ENCODE data around the gene TBC1D5.
A peak's percentile ranks its signal among the peaks of the same experiment; 100 is the strongest.

The TBC1D5 gene

DNA sequence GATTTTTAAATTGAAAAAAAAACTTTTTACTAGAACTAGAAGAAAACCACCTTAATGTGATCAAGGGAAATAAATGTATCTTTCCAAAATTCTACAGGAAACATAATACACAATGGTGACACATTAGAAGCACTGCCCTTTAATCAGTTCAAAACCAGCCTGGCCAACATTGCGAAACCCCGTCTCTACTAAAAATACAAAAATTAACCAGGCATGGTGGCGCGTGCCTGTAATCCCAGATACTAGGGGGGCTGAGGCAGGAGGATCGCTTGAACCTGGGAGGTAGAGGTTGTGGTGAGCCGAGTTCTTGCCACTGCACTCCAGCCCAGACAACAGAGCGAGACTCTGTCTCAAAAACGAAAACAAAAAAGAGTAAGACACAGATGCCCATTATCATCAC is 134.5 kb downstream of the TBC1D5 start:
- no peak overlapping the region for H3K4me3 ChIP-seq (ENCODE audit: low read length in 2 of 2)
- H3K4me1 ChIP-seq (ENCODE audit: control insufficient read depth in 2 of 2, insufficient read depth in 2 of 2, low read length in 2 of 2), result no peaks in the 10 kb centered on the region
- no peaks in the 10 kb centered on the region for H3K36me3 ChIP-seq (ENCODE audit: control insufficient read depth in 2 of 2, insufficient read depth in 2 of 2, low read length in 2 of 2)
- H3K27me3 ChIP-seq (ENCODE audit: control insufficient read depth in 2 of 2, insufficient read depth in 2 of 2, low read length in 2 of 2), result no peaks in the 10 kb centered on the region
- H3K9ac ChIP-seq (ENCODE audit: low read depth in 1 of 2, low read length in 2 of 2), result no peak overlapping the region
- no peak overlapping the region for H3K27ac ChIP-seq (ENCODE audit: low read depth in 2 of 2, low read length in 2 of 2)
- H3K9me3 ChIP-seq (ENCODE audit: control insufficient read depth in 2 of 2, low read length in 2 of 2), result no peaks in the 10 kb centered on the region

DNA sequence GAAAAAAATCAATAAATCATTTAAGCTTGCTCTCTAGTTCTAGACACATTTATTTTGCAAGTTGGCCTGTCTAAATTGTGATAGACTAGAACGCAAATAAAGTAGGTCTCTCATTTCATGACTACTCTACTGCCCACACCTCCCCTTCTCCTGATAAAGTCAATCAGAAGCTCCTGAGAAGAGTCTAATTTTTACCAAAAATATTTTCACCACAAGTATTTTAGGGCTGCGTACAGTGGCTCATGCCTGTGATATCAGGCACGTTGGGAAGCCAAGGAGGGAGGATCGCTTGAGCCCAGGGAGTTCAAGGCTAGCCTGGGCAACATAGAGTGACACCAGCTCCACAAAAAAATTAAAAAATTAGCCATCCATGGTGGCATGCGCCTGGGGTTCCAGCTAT is 136.5 kb downstream of the TBC1D5 start:
- H3K4me3 ChIP-seq (ENCODE audit: low read length in 2 of 2), result no peak overlapping the region
- no peak overlapping the region for H3K9ac ChIP-seq (ENCODE audit: low read depth in 1 of 2, low read length in 2 of 2)
- H3K27ac ChIP-seq (ENCODE audit: low read depth in 2 of 2, low read length in 2 of 2), result no peak overlapping the region
- H3K36me3 ChIP-seq (ENCODE audit: control insufficient read depth in 2 of 2, insufficient read depth in 2 of 2, low read length in 2 of 2), result no peaks in the 10 kb centered on the region
- H3K4me1 ChIP-seq (ENCODE audit: control insufficient read depth in 2 of 2, insufficient read depth in 2 of 2, low read length in 2 of 2), result no peaks in the 10 kb centered on the region
- H3K9me3 ChIP-seq (ENCODE audit: control insufficient read depth in 2 of 2, low read length in 2 of 2), result no peaks in the 10 kb centered on the region
- H3K27me3 ChIP-seq (ENCODE audit: control insufficient read depth in 2 of 2, insufficient read depth in 2 of 2, low read length in 2 of 2), result no peaks in the 10 kb centered on the region

DNA sequence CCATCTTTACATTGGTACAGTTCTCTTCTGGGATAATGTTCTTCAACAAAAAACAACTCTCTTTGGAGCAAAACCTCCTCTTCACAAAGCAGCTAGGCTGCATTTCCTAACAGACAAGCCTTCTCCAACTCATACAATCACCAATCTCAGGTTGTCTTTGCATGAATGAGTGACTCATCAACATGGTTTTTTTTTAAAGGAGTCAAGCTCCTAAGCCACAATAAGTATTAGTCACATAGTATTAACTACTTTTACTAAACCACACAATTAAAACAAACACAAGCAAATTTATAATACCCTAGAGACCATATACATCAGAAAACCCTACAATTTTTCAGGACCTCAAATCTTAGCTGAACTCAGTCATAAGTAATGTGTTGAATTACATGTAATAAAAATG is 137.4 kb downstream of the TBC1D5 start:
- Histone ChIP-seq H3K27me3 (ENCODE audit: control insufficient read depth in 2 of 2, insufficient read depth in 2 of 2, low read length in 2 of 2) (no peaks in the 10 kb centered on the region), H3K4me1 (ENCODE audit: control insufficient read depth in 2 of 2, insufficient read depth in 2 of 2, low read length in 2 of 2) (no peaks in the 10 kb centered on the region), H3K9ac (ENCODE audit: low read depth in 1 of 2, low read length in 2 of 2) (no peak overlapping the region), H3K27ac (ENCODE audit: low read depth in 2 of 2, low read length in 2 of 2) (no peak overlapping the region), H3K9me3 (ENCODE audit: control insufficient read depth in 2 of 2, low read length in 2 of 2) (no peaks in the 10 kb centered on the region), H3K36me3 (ENCODE audit: control insufficient read depth in 2 of 2, insufficient read depth in 2 of 2, low read length in 2 of 2) (no peaks in the 10 kb centered on the region), H3K4me3 (ENCODE audit: low read length in 2 of 2) (no peak overlapping the region)

DNA sequence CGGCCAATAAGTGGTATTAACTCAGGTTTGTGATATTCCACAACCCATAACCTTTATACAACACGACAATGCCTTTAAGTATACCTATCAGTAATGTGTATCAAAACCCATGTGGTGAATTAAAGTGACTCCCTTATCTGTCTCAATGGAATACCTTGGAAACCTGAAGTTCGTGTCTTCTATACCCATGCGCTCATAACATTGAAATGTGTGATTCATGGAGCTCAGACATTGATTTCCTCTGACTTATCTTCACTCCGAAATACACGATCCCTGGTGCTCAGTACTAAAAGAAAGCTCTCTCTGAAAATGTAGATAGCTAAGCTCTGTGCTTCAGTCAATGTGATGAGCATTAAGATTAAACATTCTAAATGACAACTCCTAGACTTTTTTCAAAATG is 140.3 kb downstream of the TBC1D5 start:
- Histone ChIP-seq H3K9ac (ENCODE audit: low read depth in 1 of 2, low read length in 2 of 2) (no peak overlapping the region), H3K4me3 (ENCODE audit: low read length in 2 of 2) (no peak overlapping the region), H3K9me3 (ENCODE audit: control insufficient read depth in 2 of 2, low read length in 2 of 2) (no peaks in the 10 kb centered on the region), H3K4me1 (ENCODE audit: control insufficient read depth in 2 of 2, insufficient read depth in 2 of 2, low read length in 2 of 2) (no peaks in the 10 kb centered on the region), H3K27me3 (ENCODE audit: control insufficient read depth in 2 of 2, insufficient read depth in 2 of 2, low read length in 2 of 2) (no peaks in the 10 kb centered on the region), H3K36me3 (ENCODE audit: control insufficient read depth in 2 of 2, insufficient read depth in 2 of 2, low read length in 2 of 2) (no peaks in the 10 kb centered on the region), H3K27ac (ENCODE audit: low read depth in 2 of 2, low read length in 2 of 2) (no peak overlapping the region)

DNA sequence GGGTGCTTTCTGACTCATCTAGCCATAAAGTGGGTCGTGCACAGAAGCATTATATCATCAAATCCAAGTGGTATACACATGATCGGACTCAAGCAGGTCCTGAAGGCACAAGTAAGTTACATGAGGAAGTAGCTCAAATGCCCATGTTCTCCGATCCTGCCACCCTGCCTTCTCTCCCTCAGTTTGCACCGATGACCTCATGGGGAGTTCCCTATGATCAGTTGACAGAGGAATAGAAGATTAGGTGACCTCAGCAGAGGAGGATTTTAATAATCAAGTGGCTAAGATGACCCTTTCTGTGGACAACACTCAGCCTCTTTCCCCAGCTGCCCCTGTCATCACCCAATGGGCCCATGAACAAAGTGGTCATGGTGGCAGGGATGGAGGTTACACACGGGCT is 149.5 kb downstream of the TBC1D5 start:
- no peaks in the 10 kb centered on the region for H3K27me3 ChIP-seq (ENCODE audit: control insufficient read depth in 2 of 2, insufficient read depth in 2 of 2, low read length in 2 of 2)
- no peaks in the 10 kb centered on the region for H3K36me3 ChIP-seq (ENCODE audit: control insufficient read depth in 2 of 2, insufficient read depth in 2 of 2, low read length in 2 of 2)
- no peak overlapping the region for H3K27ac ChIP-seq (ENCODE audit: low read depth in 2 of 2, low read length in 2 of 2)
- H3K4me1 ChIP-seq (ENCODE audit: control insufficient read depth in 2 of 2, insufficient read depth in 2 of 2, low read length in 2 of 2), result no peaks in the 10 kb centered on the region
- no peak overlapping the region for H3K4me3 ChIP-seq (ENCODE audit: low read length in 2 of 2)
- no peak overlapping the region for H3K9ac ChIP-seq (ENCODE audit: low read depth in 1 of 2, low read length in 2 of 2)
- H3K9me3 ChIP-seq (ENCODE audit: control insufficient read depth in 2 of 2, low read length in 2 of 2), result peaks cover 5 to 7% of the 10 kb centered on the region in 2 donors

DNA sequence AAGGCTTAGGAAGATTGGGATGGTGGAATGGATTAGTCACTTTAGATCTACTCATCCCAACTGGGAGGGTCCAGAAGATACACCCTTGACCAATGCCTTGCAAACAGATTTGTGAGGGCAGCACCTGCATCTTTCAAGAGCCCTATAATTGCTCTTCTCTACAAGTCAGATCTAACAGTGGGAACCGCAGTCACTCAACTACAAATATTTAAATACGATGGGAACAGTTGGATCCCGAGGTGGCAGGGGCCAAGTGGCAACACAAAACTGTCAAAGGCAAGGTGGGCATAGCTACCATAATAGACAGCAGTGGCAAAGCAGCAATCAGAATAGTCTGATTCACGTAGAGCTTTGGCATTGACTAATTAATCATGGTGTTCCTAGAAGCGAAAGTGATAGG is 152.0 kb downstream of the TBC1D5 start:
- Histone ChIP-seq H3K27ac (ENCODE audit: low read depth in 2 of 2, low read length in 2 of 2) (no peak overlapping the region), H3K9ac (ENCODE audit: low read depth in 1 of 2, low read length in 2 of 2) (no peak overlapping the region), H3K4me3 (ENCODE audit: low read length in 2 of 2) (no peak overlapping the region), H3K9me3 (ENCODE audit: control insufficient read depth in 2 of 2, low read length in 2 of 2) (peaks cover 5 to 7% of the 10 kb centered on the region in 2 donors), H3K27me3 (ENCODE audit: control insufficient read depth in 2 of 2, insufficient read depth in 2 of 2, low read length in 2 of 2) (no peaks in the 10 kb centered on the region), H3K36me3 (ENCODE audit: control insufficient read depth in 2 of 2, insufficient read depth in 2 of 2, low read length in 2 of 2) (no peaks in the 10 kb centered on the region), H3K4me1 (ENCODE audit: control insufficient read depth in 2 of 2, insufficient read depth in 2 of 2, low read length in 2 of 2) (no peaks in the 10 kb centered on the region)

DNA sequence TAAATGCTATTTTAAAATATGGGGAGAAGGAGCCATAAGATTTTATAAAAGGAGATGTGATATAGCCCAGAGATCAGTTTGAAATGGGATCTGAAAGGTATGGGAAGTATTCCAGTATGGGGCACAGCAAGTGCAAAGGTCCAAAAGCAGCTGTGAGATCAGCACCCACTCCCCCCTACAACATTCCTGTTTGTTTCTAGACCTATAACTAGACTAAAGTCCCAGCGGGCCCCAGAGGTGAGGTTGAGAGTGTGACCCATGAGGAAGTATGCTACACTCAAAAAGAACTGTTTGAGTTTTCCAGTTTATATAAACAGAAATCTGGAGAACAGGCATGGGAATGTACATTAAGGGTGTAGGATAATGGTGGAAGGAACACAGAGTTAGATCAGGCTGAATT is 152.5 kb downstream of the TBC1D5 start:
- Histone ChIP-seq H3K27ac (ENCODE audit: low read depth in 2 of 2, low read length in 2 of 2) (no peak overlapping the region), H3K9ac (ENCODE audit: low read depth in 1 of 2, low read length in 2 of 2) (no peak overlapping the region), H3K27me3 (ENCODE audit: control insufficient read depth in 2 of 2, insufficient read depth in 2 of 2, low read length in 2 of 2) (no peaks in the 10 kb centered on the region), H3K4me3 (ENCODE audit: low read length in 2 of 2) (no peak overlapping the region), H3K4me1 (ENCODE audit: control insufficient read depth in 2 of 2, insufficient read depth in 2 of 2, low read length in 2 of 2) (no peaks in the 10 kb centered on the region), H3K9me3 (ENCODE audit: control insufficient read depth in 2 of 2, low read length in 2 of 2) (peaks cover 5 to 7% of the 10 kb centered on the region in 2 donors), H3K36me3 (ENCODE audit: control insufficient read depth in 2 of 2, insufficient read depth in 2 of 2, low read length in 2 of 2) (no peaks in the 10 kb centered on the region)

DNA sequence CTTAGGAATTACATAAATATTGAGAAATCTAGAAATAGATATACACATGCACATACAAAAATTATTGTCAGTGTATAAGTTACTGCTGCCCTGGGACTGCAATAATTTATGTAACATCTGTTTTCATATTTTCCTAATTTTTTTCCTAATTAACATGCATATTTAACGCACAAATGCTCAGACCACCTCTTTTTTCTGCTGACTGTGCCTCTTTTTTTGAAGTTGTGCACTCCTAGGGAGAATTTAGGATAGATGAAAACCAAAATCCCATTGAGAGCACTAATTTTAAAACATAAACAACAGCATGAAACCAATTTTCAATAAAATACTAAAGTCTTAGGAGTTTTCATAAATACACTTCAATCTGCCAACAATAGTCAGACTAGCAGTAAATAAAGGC is 154.0 kb downstream of the TBC1D5 start:
- H3K9me3 ChIP-seq (ENCODE audit: control insufficient read depth in 2 of 2, low read length in 2 of 2), result peaks cover 5 to 7% of the 10 kb centered on the region in 2 donors
- H3K9ac ChIP-seq (ENCODE audit: low read depth in 1 of 2, low read length in 2 of 2), result no peak overlapping the region
- H3K36me3 ChIP-seq (ENCODE audit: control insufficient read depth in 2 of 2, insufficient read depth in 2 of 2, low read length in 2 of 2), result no peaks in the 10 kb centered on the region
- no peaks in the 10 kb centered on the region for H3K4me1 ChIP-seq (ENCODE audit: control insufficient read depth in 2 of 2, insufficient read depth in 2 of 2, low read length in 2 of 2)
- H3K4me3 ChIP-seq (ENCODE audit: low read length in 2 of 2), result no peak overlapping the region
- H3K27me3 ChIP-seq (ENCODE audit: control insufficient read depth in 2 of 2, insufficient read depth in 2 of 2, low read length in 2 of 2), result no peaks in the 10 kb centered on the region
- H3K27ac ChIP-seq (ENCODE audit: low read depth in 2 of 2, low read length in 2 of 2), result no peak overlapping the region

DNA sequence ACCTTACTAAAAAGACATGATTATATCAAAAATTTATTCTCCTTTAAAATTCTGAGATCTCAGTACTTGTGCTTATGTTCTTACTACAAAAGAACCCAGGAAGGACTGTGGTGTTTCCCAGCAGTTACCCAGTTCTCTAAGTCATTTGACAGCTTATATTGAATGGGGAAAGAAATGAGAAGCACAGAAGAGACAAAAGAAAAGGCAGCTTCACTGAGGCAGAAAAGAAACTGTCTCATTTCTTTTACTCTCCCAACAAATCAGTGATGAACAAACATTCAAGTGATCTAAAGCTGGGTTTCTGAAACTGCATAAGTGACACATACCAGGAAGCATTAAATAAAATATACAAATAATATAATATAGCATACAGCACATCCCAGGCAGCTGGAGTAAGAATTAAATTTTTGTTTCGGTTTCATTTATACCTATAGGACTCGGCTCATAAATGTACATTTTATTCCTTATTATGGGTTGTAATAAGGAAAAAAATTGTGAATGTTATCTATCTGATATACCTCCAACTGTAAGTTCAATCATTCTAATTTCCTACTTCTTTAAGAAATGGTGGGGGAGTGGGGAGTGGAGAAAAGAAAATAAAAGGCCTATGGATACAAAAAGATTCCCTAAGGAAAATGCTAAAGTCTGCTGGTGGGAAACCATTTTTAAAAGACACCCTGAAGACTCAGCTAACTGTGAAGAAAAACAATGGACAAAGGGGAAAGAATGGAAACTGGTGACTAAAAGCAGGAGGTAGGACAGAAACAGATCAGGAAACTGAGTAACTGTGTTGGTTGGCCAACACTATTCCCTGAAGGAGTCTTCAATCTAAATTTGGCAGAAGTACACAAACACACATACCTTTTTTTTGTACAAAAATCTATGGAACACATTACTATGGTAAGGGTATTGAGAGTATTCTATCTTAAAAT is 156.8 kb downstream of the TBC1D5 start:
- no peaks in the 10 kb centered on the region for H3K27me3 ChIP-seq (ENCODE audit: control insufficient read depth in 2 of 2, insufficient read depth in 2 of 2, low read length in 2 of 2)
- no peaks in the 10 kb centered on the region for H3K36me3 ChIP-seq (ENCODE audit: control insufficient read depth in 2 of 2, insufficient read depth in 2 of 2, low read length in 2 of 2)
- no peaks in the 10 kb centered on the region for H3K4me1 ChIP-seq (ENCODE audit: control insufficient read depth in 2 of 2, insufficient read depth in 2 of 2, low read length in 2 of 2)
- peak overlapping the region; percentile 22 to 52 for H3K4me3 ChIP-seq (ENCODE audit: low read length in 2 of 2)
- H3K27ac ChIP-seq (ENCODE audit: low read depth in 2 of 2, low read length in 2 of 2), result no peak overlapping the region
- no peak overlapping the region for H3K9ac ChIP-seq (ENCODE audit: low read depth in 1 of 2, low read length in 2 of 2)
- H3K9me3 ChIP-seq (ENCODE audit: control insufficient read depth in 2 of 2, low read length in 2 of 2), result peaks cover 4 to 5% of the 10 kb centered on the region in 2 donors

DNA sequence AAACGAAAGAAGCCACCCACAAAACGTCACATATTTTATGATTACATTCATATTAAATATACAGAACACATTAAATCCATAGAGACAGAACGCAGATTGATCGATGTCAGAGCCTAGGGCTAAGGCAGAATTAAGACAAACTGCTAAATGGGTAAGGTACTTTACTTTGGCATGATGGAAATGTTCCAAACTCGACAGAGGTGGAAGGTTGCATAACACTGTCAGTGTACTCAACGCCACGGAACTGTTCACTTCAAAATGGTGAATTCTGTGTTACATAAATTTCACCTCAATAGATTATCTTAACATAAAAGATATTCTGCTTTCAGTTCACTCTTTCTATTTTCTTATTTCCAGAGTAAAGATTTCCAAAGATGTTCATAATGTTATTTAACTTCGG is 158.4 kb downstream of the TBC1D5 start:
- Histone ChIP-seq H3K27me3 (ENCODE audit: control insufficient read depth in 2 of 2, insufficient read depth in 2 of 2, low read length in 2 of 2) (no peaks in the 10 kb centered on the region), H3K27ac (ENCODE audit: low read depth in 2 of 2, low read length in 2 of 2) (no peak overlapping the region), H3K36me3 (ENCODE audit: control insufficient read depth in 2 of 2, insufficient read depth in 2 of 2, low read length in 2 of 2) (no peaks in the 10 kb centered on the region), H3K9me3 (ENCODE audit: control insufficient read depth in 2 of 2, low read length in 2 of 2) (no peaks in the 10 kb centered on the region), H3K9ac (ENCODE audit: low read depth in 1 of 2, low read length in 2 of 2) (no peak overlapping the region), H3K4me1 (ENCODE audit: control insufficient read depth in 2 of 2, insufficient read depth in 2 of 2, low read length in 2 of 2) (no peaks in the 10 kb centered on the region), H3K4me3 (ENCODE audit: low read length in 2 of 2) (no peak overlapping the region)

Measured in mucosa of rectum (tissue), 2 donors.